ENCODE measurements around the gene SART3.
"Not testable (repeated sequence)": the region's sequence is repeated elsewhere in the genome, so short reads cannot be mapped to it uniquely, and the experiment has no call there.

The SART3 gene

DNA sequence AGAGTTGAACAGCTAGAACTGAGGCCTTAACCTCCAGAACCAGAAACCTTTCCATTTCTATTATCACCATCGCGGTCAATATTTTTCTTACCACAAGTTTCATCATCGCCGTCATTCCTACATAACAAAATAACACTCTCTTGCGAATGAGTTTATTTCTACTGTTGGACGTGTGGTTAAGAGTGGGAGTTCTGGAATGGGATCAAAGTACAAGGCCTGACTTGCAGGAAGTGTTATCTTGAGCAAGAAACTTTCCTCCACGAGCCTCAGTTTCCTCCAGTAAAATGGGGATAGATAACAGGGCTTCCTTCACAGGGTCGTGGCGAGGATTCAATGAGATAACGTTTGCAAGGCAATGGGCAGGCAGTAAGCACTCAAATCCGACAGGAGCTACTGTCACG lies 652 bp downstream of the SART3 start:
- FAIRE-seq = no peak

DNA sequence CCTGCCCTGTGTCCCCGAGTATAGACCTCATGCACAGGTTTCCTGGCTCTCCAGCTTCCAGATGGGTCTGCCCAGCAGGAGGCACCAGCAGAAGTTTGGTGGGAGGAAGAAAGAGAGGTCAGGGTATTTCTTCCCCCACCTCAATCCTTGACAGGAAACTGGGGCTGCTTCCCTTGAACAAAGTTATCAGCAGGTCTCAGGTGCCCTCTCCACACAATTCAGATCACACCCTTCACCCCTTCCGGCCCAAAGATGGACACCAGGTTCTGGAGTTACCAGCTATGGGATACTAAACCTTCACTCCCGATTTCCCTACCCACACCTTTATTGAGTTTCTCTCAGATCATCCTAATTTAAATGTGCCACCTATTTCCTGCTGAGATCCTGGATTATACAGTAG lies 1.2 kb downstream of the SART3 start:
- FAIRE-seq = no peak

DNA sequence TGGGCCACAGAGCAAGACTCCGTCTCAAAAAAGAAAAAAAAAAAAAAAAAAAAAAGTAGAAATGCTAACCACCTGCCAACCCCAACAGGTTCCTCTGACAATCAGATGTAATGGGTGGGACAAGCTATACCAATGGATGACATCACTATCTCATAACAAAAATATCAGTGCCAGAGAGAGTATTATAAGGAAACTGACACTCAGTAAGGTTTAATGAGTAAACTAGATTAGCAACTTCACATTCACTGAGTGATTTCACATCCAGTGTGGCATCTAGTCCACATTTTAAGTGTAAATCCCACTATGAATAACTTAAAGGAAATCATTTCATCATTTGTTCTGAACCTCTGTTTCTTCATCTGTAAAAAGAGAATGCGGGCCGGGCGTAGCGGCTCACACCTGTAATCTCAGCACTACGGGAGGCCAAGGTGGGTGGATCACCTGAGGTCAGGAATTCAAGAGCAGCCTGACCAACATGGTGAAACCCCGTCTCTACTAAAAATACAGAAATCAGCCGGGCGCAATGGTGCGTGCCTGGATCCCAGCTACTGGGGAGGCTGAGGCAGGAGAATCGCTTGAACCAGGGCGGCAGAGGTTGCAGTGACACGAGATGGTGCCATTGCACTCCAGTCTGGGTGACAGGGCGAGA lies 1.8 kb downstream of the SART3 start:
- FAIRE-seq = no peak

- not testable (repeated sequence) for FAIRE-seq
Observed at GRCh38 chr12:108555383-108555782, 5.6 kb downstream of the SART3 start.

DNA sequence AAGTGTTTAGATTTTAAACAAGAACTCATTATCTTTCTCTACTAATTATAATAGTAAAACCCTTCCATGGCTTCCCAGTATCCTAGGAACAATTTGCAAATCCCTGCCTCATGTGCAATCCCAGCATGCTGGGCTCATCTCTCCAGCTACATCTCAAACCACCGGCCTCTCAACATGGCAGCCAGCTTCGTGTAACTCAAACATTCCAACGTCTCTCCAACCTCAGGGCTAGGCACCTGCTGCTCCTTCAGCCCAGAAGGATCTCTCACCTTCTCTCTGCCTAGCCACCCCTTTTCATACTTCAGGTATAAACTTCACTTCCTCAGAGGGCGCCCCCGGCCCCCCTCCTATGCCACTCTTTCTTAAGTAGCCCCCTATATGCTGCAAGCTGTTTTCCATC lies 7.2 kb downstream of the SART3 start:
- no peak for FAIRE-seq

DNA sequence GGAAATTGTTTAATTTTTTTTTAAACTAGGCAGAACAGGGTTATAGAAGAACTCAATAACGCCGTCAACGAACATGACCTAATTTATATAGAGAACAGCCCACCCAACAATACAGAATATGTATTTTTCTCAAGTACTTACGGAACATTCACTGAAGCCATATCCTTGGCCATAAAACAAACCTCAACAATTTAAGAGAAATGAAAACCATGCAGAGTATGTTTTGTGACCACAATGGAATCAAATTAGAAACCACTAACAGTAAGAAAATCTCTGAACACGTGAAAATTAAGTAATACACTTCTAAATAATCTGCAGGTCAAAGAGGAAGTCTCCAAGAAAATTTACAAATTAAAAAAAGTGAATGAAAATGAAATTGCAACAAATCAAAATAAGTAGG lies 9.4 kb downstream of the SART3 start:
- FAIRE-seq = no peak

DNA sequence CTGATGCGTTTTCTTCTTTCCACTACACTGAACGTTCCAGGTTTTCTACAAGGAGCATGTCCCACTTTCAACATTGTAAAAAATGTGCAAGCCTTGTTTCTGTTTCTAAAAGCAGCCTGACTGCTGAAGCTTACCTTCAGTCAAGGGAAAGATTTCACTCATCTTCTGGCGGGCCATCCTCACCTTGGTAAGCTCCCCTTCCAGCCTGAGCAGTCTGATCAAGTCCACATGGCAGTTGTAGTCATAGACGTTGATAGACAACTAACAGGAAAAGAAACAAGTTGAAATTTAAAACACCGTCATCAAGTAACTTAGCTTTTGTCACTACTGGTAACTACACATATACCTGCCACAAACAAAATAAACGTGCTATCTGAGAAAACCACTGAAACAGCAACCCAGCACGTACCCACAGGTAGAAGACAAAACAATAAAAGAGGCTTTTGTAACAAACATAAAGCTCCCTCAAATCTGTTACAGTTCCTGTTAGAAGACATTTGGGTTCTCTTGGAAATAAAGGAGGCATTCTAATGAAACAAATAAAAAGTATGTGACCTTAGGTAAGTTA lies 11.9 kb downstream of the SART3 start:
- FAIRE-seq = no peak

GRCh38 chr12:108547686-108548085 lies 13.3 kb downstream of the SART3 start:
- no peak for FAIRE-seq

DNA sequence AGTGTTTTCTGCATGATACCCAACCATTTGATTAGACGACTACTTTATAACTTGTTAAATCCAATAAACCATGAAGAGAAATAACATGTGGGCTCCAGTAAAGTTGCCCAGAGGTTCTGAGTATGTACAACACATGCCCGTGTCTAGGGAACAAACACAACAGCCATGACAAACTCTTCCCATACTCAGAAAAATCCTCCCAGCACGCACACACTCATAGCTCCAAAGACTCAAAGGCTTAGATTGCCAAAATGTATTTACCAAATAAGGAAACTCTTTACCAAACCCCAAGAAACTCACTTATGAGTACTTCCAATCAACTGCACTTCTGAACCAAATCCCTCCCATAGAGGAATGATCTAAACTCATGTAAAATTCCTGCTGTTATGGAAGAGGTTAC lies 17.3 kb downstream of the SART3 start:
- FAIRE-seq = no peak

DNA sequence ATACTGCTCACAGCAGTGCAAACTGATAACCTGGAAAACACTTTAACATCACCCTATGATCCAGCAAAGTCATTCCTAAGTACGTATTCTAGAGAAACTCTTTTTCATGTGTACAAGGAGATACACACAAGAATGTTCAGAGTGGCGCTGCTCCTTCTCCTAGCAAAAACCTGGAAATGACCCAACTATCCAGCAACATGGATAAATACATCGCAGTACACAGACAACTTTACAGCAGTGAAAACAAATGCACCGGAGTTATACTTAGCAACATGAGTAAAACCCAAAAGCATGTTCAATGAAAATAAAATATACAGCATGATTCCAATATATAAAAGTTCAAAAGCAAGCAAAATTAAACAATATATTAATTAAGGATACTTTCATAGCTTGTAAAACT lies 18.7 kb downstream of the SART3 start:
- no peak for FAIRE-seq

- FAIRE-seq = no peak
Observed at GRCh38 chr12:108538616-108539195, 22.3 kb downstream of the SART3 start.

GRCh38 chr12:108538146-108538545 lies 22.8 kb downstream of the SART3 start:
- no peak for FAIRE-seq

DNA sequence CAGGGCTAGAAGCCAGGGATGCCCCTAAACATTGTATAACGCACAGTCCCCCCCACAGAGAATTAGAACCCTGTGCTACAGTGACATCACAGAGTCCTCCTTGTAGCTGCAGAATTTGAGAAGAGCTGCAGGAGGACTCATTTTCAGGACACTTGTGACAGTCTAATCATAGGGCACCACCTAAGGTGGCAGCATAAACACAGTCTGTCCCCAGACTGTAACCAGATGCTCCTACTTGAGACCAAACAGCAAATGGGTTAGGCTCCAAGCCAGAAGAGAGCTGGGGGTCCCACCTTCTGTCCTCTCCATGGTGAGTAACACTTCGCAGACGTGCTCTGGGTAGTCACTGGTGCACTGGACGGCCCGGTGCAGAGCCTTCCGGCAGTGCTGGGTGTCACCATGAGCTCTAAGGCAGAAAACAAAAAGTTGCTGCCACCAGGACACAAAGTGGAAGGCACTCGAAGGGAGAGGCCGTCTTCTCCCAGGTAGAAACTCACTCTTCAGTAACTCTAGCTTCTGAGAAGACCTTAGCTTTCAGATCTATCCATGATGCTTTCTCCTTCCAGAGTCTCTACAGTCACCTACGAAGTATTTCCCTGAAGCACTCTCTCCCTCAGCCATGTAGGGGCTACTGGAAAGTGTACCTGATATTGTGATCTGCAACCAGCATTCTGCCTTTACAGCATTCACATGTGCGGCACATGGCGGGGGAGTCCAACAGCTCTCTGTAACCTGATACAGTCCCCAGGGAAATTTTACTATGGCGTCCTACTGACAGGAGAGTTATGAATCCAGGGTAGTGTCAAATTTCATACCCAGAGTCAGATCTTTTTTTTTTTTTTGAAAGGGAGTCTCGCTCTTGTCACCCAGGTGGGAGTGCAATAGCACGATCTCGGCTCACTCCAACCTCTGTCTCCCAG lies 28.8 kb downstream of the SART3 start:
- no peak for FAIRE-seq

DNA sequence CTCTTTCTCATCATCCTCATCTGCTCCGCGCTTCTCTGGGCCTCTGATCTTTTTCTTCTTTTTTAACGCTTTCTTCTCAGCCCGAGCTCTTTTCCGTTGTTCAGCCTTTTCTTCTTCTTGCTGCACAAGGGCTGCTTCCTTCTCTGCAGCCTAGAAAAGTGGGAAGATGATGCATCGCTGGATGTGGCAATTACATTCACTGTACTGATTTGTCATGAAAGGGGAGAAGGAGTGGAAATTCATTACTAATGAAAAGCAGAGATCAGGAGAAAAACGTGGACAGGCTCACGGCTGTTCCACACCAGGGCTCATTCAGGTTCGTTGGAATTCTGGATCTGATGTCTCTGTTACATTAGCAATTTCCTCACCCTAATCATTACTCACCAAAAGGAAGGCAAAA lies 30.8 kb downstream of the SART3 start:
- no peak for FAIRE-seq

DNA sequence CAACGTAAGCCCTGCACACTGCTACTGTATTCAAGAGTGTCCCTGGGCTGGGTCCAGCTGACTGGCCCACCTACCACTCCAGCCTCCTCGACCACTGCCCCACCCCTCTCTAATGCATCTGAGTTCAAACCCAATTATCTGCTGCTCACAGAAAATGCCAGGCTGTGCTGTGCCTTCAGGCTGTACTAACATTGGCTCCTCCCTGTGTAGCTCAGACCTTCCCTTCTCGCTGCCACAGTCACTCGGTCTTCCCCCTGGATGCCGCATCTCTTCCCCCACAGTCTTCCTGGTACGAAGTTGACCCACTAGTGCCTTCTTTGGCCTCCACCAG lies 33.8 kb downstream of the SART3 start:
- FAIRE-seq = no peak

DNA sequence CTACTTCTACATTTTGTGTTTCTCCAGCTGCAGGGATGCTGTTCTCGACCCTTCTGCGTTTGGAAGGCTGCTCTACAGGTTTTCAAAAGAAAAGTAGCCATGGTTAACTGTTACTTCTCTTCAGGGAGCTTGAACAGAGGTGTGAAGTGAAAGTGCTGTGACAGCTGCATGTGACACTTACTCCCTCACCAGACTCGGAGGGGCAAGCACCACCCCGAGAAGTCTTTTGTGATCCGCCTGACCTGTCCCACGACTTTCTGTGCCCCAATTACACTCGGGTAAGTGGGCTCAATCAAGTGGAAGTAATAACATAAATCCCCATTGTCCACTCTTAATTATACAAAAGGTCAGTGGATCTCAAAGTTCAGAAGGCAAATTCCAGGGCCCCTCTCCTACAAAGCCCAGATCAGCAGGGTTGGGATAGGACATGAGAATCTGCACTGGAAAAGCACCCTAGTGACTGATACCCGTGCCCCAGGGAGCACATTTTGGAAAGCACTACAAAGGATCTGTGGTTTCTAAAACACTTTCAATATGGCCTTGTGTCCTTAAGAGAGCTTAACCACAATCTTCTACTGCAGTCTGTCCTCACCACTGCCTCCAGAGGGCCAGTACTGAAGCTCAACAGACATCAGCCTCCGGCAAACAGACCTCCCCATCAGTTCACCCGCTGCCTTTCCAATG lies 34.3 kb downstream of the SART3 start:
- no peak for FAIRE-seq

GRCh38 chr12:108525681-108526080 lies 35.3 kb downstream of the SART3 start:
- FAIRE-seq = no peak

GRCh38 chr12:108523365-108523764 lies 37.6 kb downstream of the SART3 start:
- no peak for FAIRE-seq

DNA sequence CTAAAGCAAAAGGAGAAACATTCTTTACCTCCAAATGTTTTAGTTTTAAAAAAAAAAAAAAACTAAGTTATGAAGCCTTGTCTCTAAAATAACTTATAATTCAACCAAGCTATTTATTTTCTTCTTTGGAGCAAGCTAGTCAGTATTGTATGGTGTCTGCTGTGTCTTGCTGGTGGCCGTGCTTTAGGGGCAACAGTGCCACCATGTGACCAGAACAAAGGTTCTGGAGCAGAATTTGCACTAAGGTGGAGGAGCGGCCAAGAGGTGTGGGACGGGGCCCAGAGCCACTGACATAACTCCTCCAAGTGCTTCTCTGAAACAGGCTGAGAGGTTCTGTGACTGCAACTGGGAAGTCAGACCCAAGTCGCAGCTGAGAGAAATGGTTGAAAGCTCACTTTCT lies 41.4 kb downstream of the SART3 start:
- no peak for FAIRE-seq

DNA sequence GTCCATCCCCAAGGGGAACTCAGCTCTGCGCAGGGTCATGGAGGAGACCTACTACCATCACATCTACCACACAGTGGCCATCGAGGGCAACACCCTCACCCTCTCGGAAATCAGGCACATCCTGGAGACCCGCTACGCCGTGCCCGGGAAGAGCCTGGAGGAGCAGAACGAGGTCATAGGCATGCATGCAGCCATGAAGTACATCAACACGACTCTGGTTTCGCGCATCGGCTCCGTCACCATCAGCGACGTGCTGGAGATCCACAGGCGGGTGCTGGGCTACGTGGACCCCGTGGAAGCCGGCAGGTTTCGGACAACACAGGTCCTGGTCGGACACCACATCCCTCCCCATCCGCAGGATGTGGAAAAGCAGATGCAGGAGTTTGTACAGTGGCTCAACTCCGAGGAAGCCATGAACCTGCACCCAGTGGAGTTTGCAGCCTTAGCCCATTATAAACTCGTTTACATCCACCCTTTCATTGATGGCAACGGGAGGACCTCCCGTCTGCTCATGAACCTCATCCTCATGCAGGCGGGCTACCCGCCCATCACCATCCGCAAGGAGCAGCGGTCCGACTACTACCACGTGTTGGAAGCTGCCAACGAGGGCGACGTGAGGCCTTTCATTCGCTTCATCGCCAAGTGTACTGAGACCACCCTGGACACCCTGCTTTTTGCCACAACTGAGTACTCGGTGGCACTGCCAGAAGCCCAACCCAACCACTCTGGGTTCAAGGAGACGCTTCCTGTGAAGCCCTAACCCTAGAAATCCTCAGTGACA lies 42.1 kb downstream of the SART3 start:
- no peak for FAIRE-seq

GRCh38 chr12:108518101-108518715 lies 42.8 kb downstream of the SART3 start:
- no peak for FAIRE-seq
